GM18870 (cell line): ENCODE data around the gene TPD52L1.
A peak's percentile ranks its signal among the peaks of the same experiment; 100 is the strongest.
"Not testable (repeated sequence)": the region's sequence is repeated elsewhere in the genome, so short reads cannot be mapped to it uniquely, and the experiment has no call there.

Experiments used
- ATAC-seq: cut with Tn5 transposase; IDR thresholded peaks from one replicate; pipeline ENCODE4 v1.9.1; 2021; ENCODE audit warnings: moderate library complexity; ENCODE audit not compliant: unreplicated experiment

Gene TPD52L1

DNA sequence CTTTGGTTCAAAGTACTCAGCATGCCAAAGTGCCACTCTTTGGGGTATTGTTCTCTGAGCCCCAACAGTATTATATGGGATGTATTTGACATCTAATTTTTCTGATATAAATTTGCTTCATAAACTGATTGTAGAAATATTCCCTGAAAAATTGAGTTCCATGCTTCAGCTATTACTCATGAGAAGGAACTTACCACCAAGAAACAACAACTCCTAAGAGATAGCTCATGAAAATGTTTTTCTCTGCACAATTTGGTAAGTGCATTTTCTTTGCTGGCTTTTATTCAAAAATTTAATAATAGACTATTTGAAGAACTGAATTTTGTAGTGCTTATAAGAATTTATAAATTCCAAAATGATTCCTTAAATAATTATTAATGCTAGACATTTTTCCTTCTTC lies 12.8 kb upstream of the TPD52L1 start:
- no peak for ATAC-seq

DNA sequence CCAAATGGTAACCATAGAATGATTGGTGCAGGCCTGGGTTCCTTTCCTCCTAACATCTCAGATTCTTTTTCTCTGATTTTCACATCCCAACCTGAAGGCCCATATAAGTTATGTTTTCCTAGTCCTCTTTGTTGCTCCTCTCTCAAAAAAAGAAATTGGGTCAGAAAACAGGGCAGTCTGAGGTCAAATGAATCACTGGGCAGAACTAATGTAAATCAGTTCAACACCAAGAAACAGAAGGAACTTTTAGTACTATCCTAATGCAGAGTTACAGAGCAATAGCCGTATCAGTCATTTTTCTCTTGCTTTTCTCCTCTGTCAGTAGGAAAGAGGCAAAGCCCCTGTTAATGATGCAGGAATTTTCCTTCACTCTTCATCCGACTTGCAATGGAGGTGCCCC lies 11.0 kb upstream of the TPD52L1 start:
- no peak for ATAC-seq

DNA sequence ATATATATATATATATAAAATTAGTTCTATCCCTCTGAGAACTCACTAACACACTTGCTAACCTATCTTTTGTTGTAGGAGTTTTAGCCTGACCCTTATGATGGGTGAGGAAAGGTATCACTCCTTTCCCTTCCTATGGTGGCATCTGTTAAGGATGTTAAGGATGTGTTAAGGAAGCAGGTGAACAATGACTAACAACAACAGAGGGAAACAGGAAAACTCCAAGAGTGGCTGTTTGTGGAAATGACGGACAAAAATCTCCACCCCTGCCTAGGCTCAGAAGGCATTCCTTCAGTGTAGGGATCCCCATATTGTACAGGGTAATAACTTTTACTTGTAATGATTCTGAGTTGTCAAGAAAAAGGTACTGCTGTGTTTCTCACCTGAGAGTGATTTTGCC lies 8.8 kb upstream of the TPD52L1 start:
- ATAC-seq, result no peak

DNA sequence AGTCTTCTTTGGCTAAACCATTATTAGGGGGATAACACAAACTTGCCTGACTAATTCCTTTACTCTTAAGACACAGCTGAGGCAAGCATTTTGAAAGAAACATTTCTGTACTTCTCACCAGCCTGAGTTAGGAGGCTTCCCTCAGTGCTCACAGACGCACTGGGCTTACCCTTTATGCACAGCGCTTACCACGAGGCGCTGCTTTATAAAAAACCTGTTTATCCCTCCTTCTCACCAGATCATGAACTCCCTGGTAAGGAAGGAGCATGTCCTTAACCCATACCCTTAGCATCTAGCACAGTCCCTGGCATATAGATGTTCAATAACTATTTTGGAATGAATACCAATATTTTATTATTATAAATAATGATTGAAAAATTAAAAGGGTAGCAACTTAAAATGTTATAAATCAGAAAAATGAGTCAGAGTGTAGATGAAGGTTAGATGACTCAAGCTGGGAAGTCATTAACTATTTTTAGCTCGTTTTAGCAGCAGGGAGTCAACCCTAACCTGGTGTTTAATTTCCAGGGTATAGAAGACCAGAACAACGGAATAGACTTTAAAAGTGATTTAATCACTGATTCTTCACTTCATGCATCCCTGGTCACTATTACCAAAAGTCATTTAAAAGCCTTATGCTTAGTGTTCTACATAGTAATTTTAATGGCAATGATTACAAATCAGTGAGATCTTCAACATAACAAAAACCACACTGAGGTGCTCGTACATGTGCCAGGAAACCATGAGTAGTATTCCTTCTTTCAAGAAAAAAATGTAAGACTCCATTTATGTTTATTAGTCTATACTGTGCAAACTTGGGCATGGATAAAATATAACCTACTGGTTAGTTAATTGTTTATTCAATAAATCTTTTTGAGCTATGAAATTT lies 4.1 kb upstream of the TPD52L1 start:
- no peak for ATAC-seq

DNA sequence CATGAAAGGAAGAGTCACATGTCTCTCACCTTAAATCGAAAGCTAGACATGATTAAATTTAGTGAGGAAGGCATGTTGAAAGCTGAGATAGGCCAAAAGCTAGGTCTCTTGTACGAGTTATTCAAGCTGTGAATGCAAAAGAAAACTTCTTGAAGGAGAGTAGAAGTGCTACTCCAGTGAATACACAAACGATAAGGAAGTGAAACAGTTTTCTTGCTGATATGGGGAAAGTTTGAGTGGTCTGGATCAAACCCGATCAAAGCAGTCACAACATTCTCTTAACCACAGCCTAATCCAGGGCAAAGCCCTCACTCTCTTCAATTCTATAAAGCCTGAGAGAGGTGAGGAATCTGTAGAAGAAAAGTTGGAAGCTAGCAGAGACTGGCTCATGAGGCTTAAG lies 1.9 kb upstream of the TPD52L1 start:
- no peak for ATAC-seq

DNA sequence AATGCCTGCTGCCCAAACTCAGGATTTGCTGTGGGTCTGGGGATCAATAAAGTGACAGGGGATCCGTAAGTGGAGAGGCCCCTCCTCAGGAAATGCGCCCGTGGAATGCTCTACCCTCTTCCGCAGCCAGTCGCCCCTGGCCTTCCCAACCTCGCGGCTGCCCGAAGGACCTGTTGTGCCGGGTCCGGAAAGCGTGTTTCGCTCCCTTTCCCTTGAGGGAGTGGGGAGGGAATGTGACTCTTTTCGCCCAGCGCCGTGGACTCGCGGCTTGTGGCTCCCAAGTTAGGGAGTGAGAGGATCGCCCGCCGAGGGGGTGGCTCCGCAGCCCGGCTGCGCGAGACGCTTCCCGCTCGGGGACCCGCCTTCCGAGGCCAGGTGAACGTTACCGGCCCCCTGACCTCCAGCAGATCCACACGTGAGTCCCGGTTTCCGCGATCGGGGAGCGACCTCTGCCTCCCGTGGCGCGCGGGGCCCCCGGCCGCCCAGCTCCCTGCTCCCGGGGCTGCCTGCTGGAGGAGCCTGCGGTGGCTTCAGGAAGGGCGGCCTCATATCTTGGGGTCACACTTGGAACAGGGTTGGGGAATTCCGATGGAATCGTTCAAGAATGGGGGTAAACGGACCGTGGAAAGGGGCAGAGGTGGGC lies 666 bp downstream of the TPD52L1 start:
- ATAC-seq, result no peak

DNA sequence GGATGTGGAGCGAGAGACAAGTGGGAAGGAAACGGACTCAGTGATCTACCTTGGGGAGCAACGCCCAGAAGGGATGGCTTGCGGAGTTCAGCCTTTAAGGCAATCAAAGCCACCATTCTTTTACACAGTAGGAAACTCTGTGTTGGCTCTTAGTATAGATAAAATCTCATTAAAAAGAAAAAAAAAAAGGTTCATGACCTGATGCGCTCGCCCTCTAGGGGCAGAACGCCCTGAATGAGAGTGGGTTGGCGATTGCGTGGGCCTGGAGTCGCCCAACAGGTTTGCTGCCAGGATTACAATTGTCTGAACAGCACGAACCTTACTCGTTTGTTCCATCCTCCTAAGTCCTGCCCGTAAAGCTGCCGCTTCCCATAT lies 1.2 kb downstream of the TPD52L1 start:
- peak; percentile 43 for ATAC-seq

DNA sequence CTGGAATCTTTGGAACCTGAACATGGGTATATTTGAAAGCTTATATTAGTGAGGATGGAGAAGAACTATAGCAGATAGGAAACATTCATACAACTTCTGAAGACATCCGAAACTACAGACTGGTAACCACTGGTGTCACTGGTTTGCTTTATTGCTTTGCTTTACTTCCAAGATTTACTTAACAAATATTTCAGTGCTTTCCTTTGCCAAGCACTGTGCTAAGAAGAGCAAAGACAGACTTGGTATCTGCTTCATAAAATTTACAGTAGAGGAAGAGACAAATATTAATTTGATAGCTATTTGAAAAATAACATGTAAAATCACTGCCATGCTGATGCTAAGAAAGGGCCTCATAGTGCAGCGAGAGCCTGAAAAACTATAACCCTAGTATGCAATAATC lies 1.8 kb downstream of the TPD52L1 start:
- ATAC-seq, result no peak

DNA sequence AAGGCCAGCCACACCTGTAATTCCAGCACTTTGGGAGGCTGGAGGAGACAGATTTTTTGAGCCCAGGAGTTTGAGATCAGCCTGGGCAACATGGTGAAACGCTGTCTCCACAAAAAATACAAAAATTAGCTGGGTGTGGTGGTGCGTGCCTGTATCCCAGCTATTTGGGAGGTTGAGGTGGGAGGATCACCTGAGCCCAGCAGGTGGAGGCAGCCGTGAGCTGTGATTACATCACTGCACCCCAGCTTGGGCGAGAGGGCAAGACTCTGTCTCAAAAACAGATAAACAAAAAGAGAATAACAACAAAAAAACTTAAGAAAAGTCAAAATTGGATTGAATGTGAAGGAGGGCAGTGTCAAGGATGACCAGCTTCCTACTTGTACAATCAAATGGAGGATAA lies 2.9 kb downstream of the TPD52L1 start:
- ATAC-seq, result no peak

DNA sequence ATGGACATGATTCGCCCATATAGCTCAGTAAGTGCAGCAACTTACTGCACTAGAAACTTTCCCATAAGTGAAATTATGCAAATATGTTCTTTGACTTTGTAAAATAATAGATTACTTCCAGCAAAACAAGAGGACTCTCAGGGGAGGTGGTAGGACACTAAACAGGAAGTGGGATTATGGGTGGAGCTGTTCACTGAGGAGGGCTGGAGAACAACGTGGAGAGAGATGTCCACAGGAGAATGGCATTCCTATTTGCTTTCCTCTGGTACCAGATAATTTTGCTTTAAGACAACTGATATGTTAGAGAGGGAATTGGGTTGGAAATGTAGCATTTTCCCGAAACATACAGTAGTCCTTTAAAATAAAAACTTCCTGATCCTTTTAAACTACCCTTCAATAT lies 3.7 kb downstream of the TPD52L1 start:
- no peak for ATAC-seq

DNA sequence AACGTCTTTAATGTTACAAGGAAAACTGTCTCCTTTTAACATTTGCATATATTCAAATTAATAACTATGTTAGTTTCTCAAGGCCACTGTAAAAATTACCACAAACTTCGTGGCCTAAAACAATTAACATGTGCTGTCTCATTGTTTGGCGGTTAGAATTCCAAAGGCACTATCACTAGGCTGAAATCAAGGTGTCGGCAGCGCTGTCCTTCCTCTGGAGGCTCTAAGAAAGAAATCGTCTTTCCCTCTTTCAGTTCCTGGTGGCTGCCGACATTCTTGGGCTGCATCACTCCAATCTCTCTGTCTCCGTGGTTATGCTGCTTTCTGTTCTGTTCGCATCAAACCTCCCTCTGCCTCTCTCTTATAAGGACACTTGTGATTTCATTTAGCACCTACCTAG lies 4.2 kb downstream of the TPD52L1 start:
- ATAC-seq, result no peak

DNA sequence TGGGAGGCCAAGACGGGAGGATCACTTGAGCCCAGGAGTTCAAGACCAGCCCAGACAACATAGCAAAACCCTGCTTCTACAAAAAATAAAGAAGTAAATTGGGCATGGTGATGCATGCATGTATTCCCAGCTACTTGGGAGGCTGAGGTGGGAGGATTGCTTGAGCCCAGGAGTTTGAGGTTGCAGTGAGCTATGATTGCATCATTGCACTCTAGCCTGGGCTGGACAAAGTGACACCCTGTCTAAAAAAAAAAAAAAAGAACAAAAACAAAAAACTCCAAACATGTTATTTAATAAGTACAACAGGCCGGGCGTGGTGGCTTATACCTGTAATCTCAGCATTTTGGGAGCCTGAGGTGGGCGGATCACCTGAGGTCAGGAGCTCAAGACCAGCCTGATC lies 9.8 kb downstream of the TPD52L1 start:
- ATAC-seq, result not testable (repeated sequence)

DNA sequence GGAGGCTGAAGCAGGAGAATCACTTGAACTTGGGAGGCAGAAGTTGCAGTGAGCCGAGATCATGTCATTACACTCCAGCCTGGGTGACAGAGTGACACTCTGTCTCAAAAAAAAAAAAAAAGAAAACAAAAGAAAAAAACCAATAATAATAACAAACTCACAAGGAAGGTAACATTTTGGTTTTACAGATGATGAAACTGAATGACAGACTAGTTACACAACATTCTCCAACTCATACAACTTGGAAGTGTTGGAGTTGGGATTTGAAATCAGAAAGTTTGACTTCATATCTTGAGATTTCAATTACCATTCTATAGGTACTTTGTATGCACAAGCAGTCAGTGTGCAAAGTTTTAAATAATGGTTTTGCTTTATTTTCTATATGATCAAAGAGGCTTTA lies 10.2 kb downstream of the TPD52L1 start:
- ATAC-seq, result no peak

DNA sequence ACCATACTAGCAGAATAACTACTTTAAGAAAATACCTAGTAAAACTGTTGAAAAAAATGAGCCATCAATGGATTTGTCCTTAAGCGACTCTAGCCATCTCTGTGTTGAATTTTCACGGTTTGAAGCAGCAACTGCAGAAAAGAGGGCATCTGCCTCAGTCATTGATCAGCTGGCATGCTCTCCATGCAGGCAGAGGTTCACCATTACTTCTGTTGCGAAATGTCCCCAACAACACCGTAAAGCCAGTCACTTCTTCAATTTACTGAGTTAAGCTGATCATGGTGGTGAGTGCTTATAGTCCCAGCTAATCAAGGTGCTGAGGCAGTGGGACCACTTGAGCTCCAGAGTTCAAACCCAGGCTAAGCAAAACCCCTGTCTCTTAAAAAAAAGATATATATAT lies 11.1 kb downstream of the TPD52L1 start:
- no peak for ATAC-seq

DNA sequence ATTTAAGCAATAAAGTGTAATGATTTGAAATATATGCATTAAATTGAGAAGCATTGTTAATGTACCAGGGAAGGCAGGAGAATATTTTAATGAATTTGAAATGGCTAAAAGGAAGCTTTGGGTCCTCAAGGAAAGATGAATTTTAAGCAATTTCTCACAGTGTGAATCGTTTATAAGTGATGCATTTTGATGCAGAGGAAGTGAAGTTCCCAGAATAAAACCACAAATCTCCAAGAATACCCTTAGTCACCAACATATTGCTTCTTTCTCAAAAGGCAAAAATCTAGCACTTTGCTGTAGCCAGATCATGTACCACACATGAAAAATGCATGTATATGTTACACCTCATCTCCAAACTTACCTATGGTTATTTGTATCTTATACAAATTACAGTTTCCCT lies 11.7 kb downstream of the TPD52L1 start:
- no peak for ATAC-seq

DNA sequence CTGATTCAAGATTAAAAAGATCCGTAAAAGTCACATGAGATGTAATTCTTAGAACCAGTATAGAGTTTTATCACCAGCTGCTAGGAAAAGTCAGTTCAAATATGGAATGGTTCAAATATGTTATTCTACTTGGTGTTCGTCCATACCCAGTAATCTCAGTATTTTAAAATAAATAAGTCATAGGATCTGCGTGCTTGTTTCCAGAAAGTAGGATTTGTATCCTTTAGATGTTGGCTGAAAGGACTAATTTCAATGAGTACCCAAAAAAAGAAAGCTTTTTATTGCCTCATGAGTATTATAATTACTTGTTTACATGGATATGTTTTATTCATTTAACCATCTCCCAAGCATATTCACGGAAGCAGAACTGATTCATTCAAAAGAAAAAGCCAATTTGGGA lies 12.2 kb downstream of the TPD52L1 start:
- no peak for ATAC-seq

DNA sequence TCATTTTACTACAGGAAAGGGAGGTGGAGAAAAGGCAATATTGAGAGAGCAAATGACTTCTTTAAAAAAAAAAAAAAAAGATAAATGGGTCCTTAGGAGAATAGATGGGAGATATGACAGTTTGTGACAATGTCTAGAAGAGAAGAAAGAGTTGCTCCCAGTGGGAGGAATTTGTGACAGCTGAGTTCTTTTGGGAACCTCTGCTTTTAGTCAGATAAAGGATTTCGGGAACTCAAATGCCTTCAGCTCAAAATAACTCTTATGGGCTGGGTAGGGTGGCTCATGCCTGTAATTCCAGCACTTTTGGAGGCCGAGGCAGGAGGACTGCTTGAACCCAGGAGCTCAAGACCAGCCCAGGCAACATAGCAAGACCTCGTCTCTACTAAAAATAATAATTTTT lies 13.1 kb downstream of the TPD52L1 start:
- no peak for ATAC-seq

DNA sequence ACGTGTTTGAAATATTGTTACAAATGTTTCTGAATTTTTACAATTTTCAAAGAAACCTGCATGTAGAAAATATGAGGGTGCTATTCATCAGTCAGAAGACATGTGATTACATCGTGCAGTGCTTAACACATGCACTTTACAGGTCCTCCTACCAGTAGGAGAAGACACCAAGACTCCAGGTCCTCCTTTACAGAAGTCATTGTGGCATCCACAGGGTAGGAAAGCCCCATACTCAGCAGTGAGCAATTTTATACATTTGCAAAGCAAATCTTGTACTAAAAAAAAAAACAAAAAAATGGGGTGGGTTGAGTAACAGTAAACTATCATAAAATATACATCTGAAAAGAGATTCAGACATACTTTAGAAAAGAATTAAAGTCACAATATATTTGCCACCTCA lies 14.0 kb downstream of the TPD52L1 start:
- no peak for ATAC-seq

DNA sequence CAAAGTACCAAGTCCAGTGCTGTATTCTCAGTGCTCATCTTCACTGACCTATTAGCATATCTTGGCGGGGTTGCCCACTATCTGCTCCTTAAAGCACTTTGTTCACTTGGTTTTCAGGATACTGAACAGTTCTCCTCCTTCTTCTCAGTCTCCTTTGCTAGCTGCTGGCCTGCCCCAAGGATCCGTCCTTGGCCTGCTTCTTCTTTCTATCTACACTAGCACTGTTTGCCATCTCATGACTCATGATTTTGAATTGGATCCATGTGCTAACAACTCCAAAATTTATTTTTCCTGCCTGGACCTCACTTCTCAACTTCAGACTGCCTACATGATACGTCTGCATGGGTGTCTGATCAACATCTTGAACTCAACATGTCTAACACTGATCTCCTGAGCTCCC lies 15.5 kb downstream of the TPD52L1 start:
- no peak for ATAC-seq

DNA sequence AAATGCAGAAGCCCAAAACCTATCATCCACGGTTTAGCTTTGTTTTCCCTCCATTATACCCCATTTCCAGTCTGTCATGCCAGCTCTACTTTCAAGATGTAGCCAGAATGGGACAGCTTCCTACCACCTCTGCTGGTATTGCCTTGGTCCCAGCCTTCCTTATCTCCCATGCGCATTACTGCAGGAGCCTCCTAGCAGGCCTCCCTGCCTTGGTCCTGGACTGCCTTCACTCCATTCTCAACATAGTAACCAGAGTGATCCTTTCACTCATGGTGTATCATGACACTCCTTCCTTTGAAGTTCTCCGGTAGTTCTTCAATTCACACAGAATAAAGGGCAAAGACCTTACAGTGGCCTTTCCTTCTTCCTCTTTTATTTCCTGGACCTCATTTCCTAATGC lies 15.9 kb downstream of the TPD52L1 start:
- no peak for ATAC-seq

DNA sequence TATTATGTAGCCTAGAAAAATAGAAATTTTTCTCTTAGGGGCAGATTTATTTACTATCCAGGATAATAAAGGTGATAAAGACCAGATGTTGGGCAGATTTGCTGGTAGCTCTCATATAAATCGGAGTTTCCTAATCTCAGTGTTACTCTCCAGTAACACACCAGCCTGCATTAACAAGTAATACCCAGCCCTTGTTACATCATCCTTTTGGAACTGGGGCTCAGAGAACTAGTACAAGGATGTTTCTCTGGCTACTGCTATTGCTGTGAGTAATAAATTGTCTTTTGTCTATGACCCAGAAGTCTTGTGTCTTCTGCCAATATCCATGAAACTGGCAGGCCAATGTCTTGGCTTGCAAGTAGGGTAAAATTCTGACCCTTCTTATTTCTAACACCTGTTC lies 16.8 kb downstream of the TPD52L1 start:
- no peak for ATAC-seq

DNA sequence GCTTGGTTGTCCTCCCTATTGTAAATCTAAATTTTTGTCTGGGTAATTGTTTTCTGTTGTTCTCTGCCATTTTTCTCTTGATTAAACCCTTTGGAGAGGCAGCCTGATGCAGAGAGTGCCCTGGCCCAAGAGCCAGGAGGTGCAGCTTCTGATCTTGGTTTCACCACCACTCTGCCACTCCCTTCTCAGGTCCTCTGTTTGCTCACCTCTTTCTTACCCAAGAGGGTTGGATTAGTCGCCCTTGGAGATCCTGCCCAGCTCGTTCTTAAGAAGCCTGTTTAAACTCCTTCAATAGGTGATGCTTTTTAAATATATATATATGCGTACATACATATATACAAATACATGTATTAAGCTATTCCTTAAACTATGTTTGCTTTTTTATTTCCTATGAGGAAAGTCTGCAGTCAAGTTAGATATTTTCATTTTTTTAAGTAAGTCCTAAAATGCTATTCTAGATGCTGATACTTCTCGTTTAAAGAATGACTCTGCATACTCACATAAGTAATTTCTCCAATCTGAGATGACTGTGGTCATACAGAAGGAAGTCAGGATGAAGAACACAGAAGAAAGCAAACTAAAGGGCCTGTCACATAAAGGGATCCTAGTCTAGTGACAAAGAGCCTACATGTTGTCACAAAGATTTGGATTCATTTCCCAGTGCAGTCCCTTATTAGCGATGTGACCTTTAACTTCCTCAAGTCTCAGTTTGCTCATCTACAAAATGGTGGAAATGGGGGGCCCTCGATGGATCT lies 19.9 kb downstream of the TPD52L1 start:
- ATAC-seq, result no peak
